VCaP (cell line): ENCODE data around the gene MYBBP1A.

Experiments used
- H3K27ac ChIP-seq: fragments of 450-650 bp; 2 replicates; pipeline ENCODE4 v1.5.1; 2017
- CTCF ChIP-seq: fragments of 450-650 bp; conservative IDR thresholded peaks from 2 replicates; pipeline ENCODE4 v1.5.1; 2017; ENCODE audit warnings: mild to moderate bottlenecking, moderate library complexity

MYBBP1A gene

GRCh38 chr17:4554997-4555799 is at the start of gene MYBBP1A:
TSS of gene MYBBP1A (minus strand) at chr17:4555384. CDS start at chr17:4555324, 60 bp downstream.
- H3K27ac ChIP-seq = peak within 1 kb of the TSS; percentile 92
- TF ChIP-seq CTCF = no peak

GRCh38 chr17:4604736-4605135 is 49.6 kb upstream of the MYBBP1A start:
- peak overlapping the region; percentile 2; the same call in 1 of the 2 replicates for H3K27ac ChIP-seq

GRCh38 chr17:4604111-4604644 is 49.0 kb upstream of the MYBBP1A start:
- H3K27ac ChIP-seq = peak overlapping the region; percentile 2; the same call in 1 of the 2 replicates
- TF ChIP-seq CTCF = no peak

- no peak overlapping the region for H3K27ac ChIP-seq
- no peak for TF ChIP-seq CTCF
Measured at GRCh38 chr17:4602041-4602440, 46.9 kb upstream of the MYBBP1A start.

GRCh38 chr17:4601326-4601725 is 46.1 kb upstream of the MYBBP1A start:
- TF ChIP-seq CTCF = no peak
- no peak overlapping the region for H3K27ac ChIP-seq

- H3K27ac ChIP-seq = no peak overlapping the region
- no peak for TF ChIP-seq CTCF
Measured at GRCh38 chr17:4600563-4600962, 45.4 kb upstream of the MYBBP1A start.

GRCh38 chr17:4599505-4600281 is 44.5 kb upstream of the MYBBP1A start:
- no peak for TF ChIP-seq CTCF

More at GRCh38 chr17:4599505-4600281, 44.5 kb upstream of the MYBBP1A start:
- H3K27ac ChIP-seq = no peak overlapping the region
